ENCODE results near the gene CISH. TPM values are rescaled to one million over a fixed set of nuclear protein-coding genes. Genes with fewer than 3 reads are reported as not detected.

Gene CISH
- total RNA-seq, 1 donor from 2014 or later, result 1.8 TPM

DNA sequence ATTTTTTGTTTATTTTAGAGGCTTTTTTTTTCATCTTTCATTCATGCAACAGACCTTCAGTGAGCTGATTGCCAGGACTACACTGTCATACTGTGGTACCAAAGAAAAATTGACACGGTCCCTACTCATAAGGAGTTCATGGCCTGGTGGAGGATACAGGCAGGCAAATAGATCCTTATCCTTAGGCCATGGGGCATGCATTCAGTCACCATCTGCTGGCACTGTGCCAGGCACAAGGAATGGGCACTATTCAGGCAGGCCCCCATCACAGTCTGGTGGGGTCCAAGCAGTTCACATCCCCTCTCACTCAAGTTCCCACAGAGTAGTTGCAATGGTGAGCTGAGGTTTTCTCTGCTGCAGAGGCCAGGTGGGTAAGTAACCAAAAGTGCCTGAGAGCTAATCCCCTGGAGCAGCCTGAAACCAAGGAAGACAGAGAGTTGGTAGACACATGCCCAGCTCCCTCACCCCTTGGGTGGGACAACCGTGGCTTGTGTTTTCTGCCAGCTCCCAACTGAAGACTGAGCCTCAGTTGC is 17.3 kb downstream of the CISH start:
- H3K27ac Mint-ChIP-seq (ENCODE audit: unreplicated experiment), result no peak overlapping the region
- H3K36me3 Mint-ChIP-seq (ENCODE audit: low read depth), result no peaks in the 10 kb centered on the region
- H3K9me3 Mint-ChIP-seq (ENCODE audit: low read depth), result no peaks in the 10 kb centered on the region

DNA sequence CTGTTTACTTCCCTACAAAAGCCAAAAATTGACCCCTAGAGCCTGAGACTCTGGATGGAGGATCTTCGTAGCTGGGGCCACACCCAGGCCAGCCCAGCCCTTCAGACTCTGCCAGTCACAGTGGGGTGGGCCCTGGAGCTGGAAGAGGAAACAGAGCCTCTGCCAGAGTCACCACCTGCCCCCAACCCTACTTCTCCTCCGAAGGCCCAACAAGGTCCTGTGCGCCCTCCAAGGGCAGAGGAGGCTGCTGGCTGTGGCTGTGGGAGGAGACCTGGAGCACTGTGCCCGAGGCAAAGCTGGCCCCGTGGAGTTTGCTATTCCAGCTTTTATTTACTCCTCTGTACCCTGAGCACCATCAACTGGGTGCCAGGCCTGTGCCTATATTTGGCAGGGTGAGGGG is 19.0 kb downstream of the CISH start:
- DNase-seq (ENCODE audit: low spot score), result no peak
- Mint-ChIP-seq H3K36me3 (ENCODE audit: low read depth) (no peaks in the 10 kb centered on the region), H3K9me3 (ENCODE audit: low read depth) (no peaks in the 10 kb centered on the region), H3K27ac (ENCODE audit: unreplicated experiment) (no peak overlapping the region), H3K27me3 (ENCODE audit: low read depth) (no peaks in the 10 kb centered on the region), H3K4me3 (ENCODE audit: unreplicated experiment) (no peak overlapping the region), H3K4me1 (ENCODE audit: low read depth) (no peaks in the 10 kb centered on the region)
- TF ChIP-seq CTCF (IDR thresholded peaks at IDR 0.05), result no peak

More for the DNA sequence above, 17.3 kb downstream of the CISH start:
- no peak for DNase-seq (ENCODE audit: low spot score)
- no peak for TF ChIP-seq CTCF (IDR thresholded peaks at IDR 0.05)
- Mint-ChIP-seq H3K4me3 (ENCODE audit: unreplicated experiment) (no peak overlapping the region), H3K4me1 (ENCODE audit: low read depth) (peaks cover under 1% of the 10 kb centered on the region), H3K27me3 (ENCODE audit: low read depth) (no peaks in the 10 kb centered on the region)

DNA sequence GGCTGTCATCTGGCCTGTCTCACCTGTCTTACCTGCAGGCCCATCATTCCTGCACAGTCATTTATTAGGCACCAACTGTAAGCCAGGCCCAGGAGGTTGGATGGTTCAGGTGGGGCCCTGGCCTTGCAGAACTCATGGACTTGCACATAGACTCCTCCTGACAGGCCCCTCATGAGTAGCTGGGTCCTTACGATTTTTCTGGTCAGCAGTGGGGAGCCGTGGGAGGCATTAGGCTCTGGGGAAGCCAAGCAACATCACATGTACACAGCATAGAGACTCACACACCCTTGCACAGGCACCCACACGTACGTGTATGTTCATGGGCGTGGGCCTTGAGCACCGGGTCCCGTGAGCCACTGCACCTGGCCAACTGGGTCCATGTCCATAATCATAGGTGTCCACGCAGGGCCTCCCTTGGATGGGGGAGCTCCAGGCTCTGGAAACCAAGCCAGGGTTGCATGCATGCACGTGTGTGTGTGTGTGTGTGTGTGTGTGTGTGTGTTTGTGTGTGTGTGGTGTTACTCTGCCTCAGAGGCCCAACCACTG is 20.3 kb downstream of the CISH start:
- Mint-ChIP-seq H3K27me3 (ENCODE audit: low read depth) (no peaks in the 10 kb centered on the region), H3K4me1 (ENCODE audit: low read depth) (no peaks in the 10 kb centered on the region), H3K27ac (ENCODE audit: unreplicated experiment) (no peak overlapping the region), H3K36me3 (ENCODE audit: low read depth) (no peaks in the 10 kb centered on the region), H3K9me3 (ENCODE audit: low read depth) (no peaks in the 10 kb centered on the region), H3K4me3 (ENCODE audit: unreplicated experiment) (no peak overlapping the region)
- DNase-seq (ENCODE audit: low spot score), result no peak
- no peak for TF ChIP-seq CTCF (IDR thresholded peaks at IDR 0.05)

DNA sequence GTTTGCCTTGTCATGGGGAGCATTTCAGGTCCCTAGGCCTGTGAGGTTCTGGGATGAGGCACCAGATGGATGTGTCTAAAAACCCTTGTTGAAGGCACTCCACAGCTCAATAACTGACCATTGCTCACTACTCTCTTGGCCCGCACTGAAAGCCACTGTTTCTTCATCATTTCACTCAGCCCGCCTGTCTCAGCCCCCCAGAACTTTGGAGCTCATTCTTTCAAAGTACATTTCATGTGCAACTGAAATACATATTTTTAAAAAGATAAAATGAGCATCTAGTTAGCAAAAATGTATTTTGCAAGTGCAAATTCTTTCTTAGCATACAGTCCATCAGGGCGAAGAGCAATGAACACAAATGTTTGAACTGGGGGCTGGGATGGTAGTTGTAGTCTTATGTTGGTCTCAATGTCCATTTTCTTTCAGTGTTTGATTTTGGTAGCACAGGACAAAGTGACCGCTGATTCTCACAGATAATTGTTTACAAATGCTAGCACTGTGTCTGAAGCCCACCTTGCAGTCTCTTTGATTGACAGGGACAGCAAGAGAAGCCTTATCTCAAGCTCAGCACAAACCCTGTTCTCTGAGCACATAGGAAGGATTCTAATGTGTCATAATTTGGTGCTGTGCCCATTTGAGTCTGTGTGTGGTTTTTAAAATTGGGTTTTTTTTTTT is 22.7 kb downstream of the CISH start:
- Mint-ChIP-seq H3K4me3 (ENCODE audit: unreplicated experiment) (no peak overlapping the region), H3K36me3 (ENCODE audit: low read depth) (no peaks in the 10 kb centered on the region), H3K4me1 (ENCODE audit: low read depth) (peaks cover 5% of the 10 kb centered on the region), H3K27me3 (ENCODE audit: low read depth) (no peaks in the 10 kb centered on the region), H3K9me3 (ENCODE audit: low read depth) (no peaks in the 10 kb centered on the region), H3K27ac (ENCODE audit: unreplicated experiment) (no peak overlapping the region)
- no peak for TF ChIP-seq CTCF (IDR thresholded peaks at IDR 0.05)
- no peak for DNase-seq (ENCODE audit: low spot score)

GRCh38 chr3:50587806-50588758 is 23.5 kb downstream of the CISH start:
- no peak for DNase-seq (ENCODE audit: low spot score)
- Mint-ChIP-seq H3K27ac (ENCODE audit: unreplicated experiment) (peak overlapping the region; percentile 41), H3K9me3 (ENCODE audit: low read depth) (no peaks in the 10 kb centered on the region), H3K4me3 (ENCODE audit: unreplicated experiment) (no peak overlapping the region), H3K27me3 (ENCODE audit: low read depth) (no peaks in the 10 kb centered on the region), H3K36me3 (ENCODE audit: low read depth) (peaks cover 3% of the 10 kb centered on the region), H3K4me1 (ENCODE audit: low read depth) (peaks cover 5% of the 10 kb centered on the region)
- TF ChIP-seq CTCF (IDR thresholded peaks at IDR 0.05), result no peak
